ENCODE results near the gene ZFHX3.

ZFHX3 gene

GRCh38 chr16:72864130-72864833, 183.6 kb downstream of the ZFHX3 start:
- H3K27me3 Mint-ChIP-seq = peaks cover 10% of the 10 kb centered on the region
- H3K9me3 Mint-ChIP-seq = no peaks in the 10 kb centered on the region
- H3K27ac Mint-ChIP-seq = no peak overlapping the region
- no peak for DNase-seq
- CTCF ChIA-PET = no interaction called here
- no peaks in the 10 kb centered on the region for H3K36me3 Mint-ChIP-seq
- no peak overlapping the region for H3K4me3 Mint-ChIP-seq
- H3K4me1 Mint-ChIP-seq = no peaks in the 10 kb centered on the region

GRCh38 chr16:72862090-72862489, 185.8 kb downstream of the ZFHX3 start:
- DNase-seq = no peak
- Mint-ChIP-seq H3K4me1 (peaks cover 2% of the 10 kb centered on the region), H3K27me3 (peaks cover 11% of the 10 kb centered on the region), H3K36me3 (no peaks in the 10 kb centered on the region), H3K27ac (no peak overlapping the region), H3K4me3 (no peak overlapping the region), H3K9me3 (no peaks in the 10 kb centered on the region)
- CTCF ChIA-PET = interaction anchor here (0.6 kb wide), 1 partner anchor 1704 kb away, joined by 4 read pairs; no protein-coding TSS in a partner anchor

GRCh38 chr16:72860726-72861562, 187.0 kb downstream of the ZFHX3 start:
- H3K36me3 Mint-ChIP-seq = no peaks in the 10 kb centered on the region
- peaks cover 11% of the 10 kb centered on the region for H3K27me3 Mint-ChIP-seq
- no peaks in the 10 kb centered on the region for H3K9me3 Mint-ChIP-seq
- no peak overlapping the region for H3K4me3 Mint-ChIP-seq
- H3K4me1 Mint-ChIP-seq = peaks cover 7% of the 10 kb centered on the region
- no peak overlapping the region for H3K27ac Mint-ChIP-seq
- DNase-seq = no peak
- CTCF ChIA-PET = no interaction called here

GRCh38 chr16:72859581-72859980, 188.3 kb downstream of the ZFHX3 start:
- no peak overlapping the region for H3K27ac Mint-ChIP-seq
- peaks cover 7% of the 10 kb centered on the region for H3K4me1 Mint-ChIP-seq
- H3K4me3 Mint-ChIP-seq = no peak overlapping the region
- no peaks in the 10 kb centered on the region for H3K9me3 Mint-ChIP-seq
- CTCF ChIA-PET = interaction anchor here (1.1 to 2.3 kb wide), 2 partner anchors 15 to 27 kb away, joined by 3 to 8 read pairs; no protein-coding TSS in a partner anchor
- H3K27me3 Mint-ChIP-seq = peaks cover 6% of the 10 kb centered on the region
- no peak for DNase-seq
- no peaks in the 10 kb centered on the region for H3K36me3 Mint-ChIP-seq

- H3K9me3 Mint-ChIP-seq = no peaks in the 10 kb centered on the region
- no peak overlapping the region for H3K27ac Mint-ChIP-seq
- DNase-seq = no peak
- H3K4me1 Mint-ChIP-seq = peaks cover 11% of the 10 kb centered on the region
- peaks cover 6% of the 10 kb centered on the region for H3K27me3 Mint-ChIP-seq
- CTCF ChIA-PET = interaction anchor here (1.1 to 2.3 kb wide), 2 partner anchors 16 to 26 kb away, joined by 3 to 8 read pairs; no protein-coding TSS in a partner anchor
- no peaks in the 10 kb centered on the region for H3K36me3 Mint-ChIP-seq
- H3K4me3 Mint-ChIP-seq = no peak overlapping the region
These were observed 189.0 kb downstream of the ZFHX3 start for GRCh38 chr16:72858665-72859493.

- H3K4me1 Mint-ChIP-seq = peaks cover 19% of the 10 kb centered on the region
- no peak overlapping the region for H3K4me3 Mint-ChIP-seq
- peaks cover 6% of the 10 kb centered on the region for H3K27me3 Mint-ChIP-seq
- H3K36me3 Mint-ChIP-seq = no peaks in the 10 kb centered on the region
- no peak overlapping the region for H3K27ac Mint-ChIP-seq
- no peak for DNase-seq
- CTCF ChIA-PET = interaction anchor here (0.8 to 2.8 kb wide), 15 partner anchors 11 to 355 kb away, joined by 3 to 34 read pairs (median 5); no protein-coding TSS in a partner anchor
- H3K9me3 Mint-ChIP-seq = no peaks in the 10 kb centered on the region
These were observed 189.9 kb downstream of the ZFHX3 start for GRCh38 chr16:72857834-72858664.

- Mint-ChIP-seq H3K27ac (no peak overlapping the region), H3K36me3 (no peaks in the 10 kb centered on the region), H3K4me3 (no peak overlapping the region), H3K4me1 (peaks cover 19% of the 10 kb centered on the region), H3K9me3 (no peaks in the 10 kb centered on the region), H3K27me3 (peaks cover 6% of the 10 kb centered on the region)
- CTCF ChIA-PET = interaction anchor here (0.6 to 2.8 kb wide), 20 partner anchors 9 to 732 kb away, joined by 3 to 34 read pairs (median 4); no protein-coding TSS in a partner anchor
- DNase-seq = peak; percentile 47
These were observed 191.1 kb downstream of the ZFHX3 start for GRCh38 chr16:72856797-72857196.

GRCh38 chr16:72854267-72854959, 193.5 kb downstream of the ZFHX3 start:
- Mint-ChIP-seq H3K27me3 (peaks cover 6% of the 10 kb centered on the region), H3K4me3 (no peak overlapping the region), H3K36me3 (no peaks in the 10 kb centered on the region), H3K9me3 (no peaks in the 10 kb centered on the region), H3K4me1 (peaks cover 19% of the 10 kb centered on the region), H3K27ac (no peak overlapping the region)
- CTCF ChIA-PET = no interaction called here
- no peak for DNase-seq

- DNase-seq = no peak
- no peak overlapping the region for H3K27ac Mint-ChIP-seq
- CTCF ChIA-PET = interaction anchor here (1.5 kb wide), 1 partner anchor 21 kb away, joined by 6 read pairs; no protein-coding TSS in a partner anchor
- peaks cover 2% of the 10 kb centered on the region for H3K27me3 Mint-ChIP-seq
- no peaks in the 10 kb centered on the region for H3K9me3 Mint-ChIP-seq
- H3K4me3 Mint-ChIP-seq = no peak overlapping the region
- no peaks in the 10 kb centered on the region for H3K36me3 Mint-ChIP-seq
- H3K4me1 Mint-ChIP-seq = peaks cover 19% of the 10 kb centered on the region
These were observed 194.2 kb downstream of the ZFHX3 start for GRCh38 chr16:72853575-72854266.

- no peak for DNase-seq
- CTCF ChIA-PET = interaction anchor here (1.5 kb wide), 1 partner anchor 20 kb away, joined by 6 read pairs; no protein-coding TSS in a partner anchor
- Mint-ChIP-seq H3K36me3 (no peaks in the 10 kb centered on the region), H3K4me1 (peaks cover 20% of the 10 kb centered on the region), H3K27me3 (peaks cover 4% of the 10 kb centered on the region), H3K4me3 (no peak overlapping the region), H3K9me3 (no peaks in the 10 kb centered on the region), H3K27ac (no peak overlapping the region)
These were observed 195.5 kb downstream of the ZFHX3 start for GRCh38 chr16:72852421-72852820.

- H3K36me3 Mint-ChIP-seq = no peaks in the 10 kb centered on the region
- H3K4me1 Mint-ChIP-seq = peaks cover 24% of the 10 kb centered on the region
- no peak for DNase-seq
- H3K27ac Mint-ChIP-seq = no peak overlapping the region
- CTCF ChIA-PET = no interaction called here
- no peaks in the 10 kb centered on the region for H3K9me3 Mint-ChIP-seq
- peaks cover 8% of the 10 kb centered on the region for H3K27me3 Mint-ChIP-seq
- H3K4me3 Mint-ChIP-seq = no peak overlapping the region
These were observed 197.1 kb downstream of the ZFHX3 start for GRCh38 chr16:72850853-72851252.

- CTCF ChIA-PET = no interaction called here
- DNase-seq = no peak
- peaks cover 33% of the 10 kb centered on the region for H3K4me1 Mint-ChIP-seq
- H3K4me3 Mint-ChIP-seq = no peak overlapping the region
- H3K27me3 Mint-ChIP-seq = peaks cover 12% of the 10 kb centered on the region
- H3K36me3 Mint-ChIP-seq = no peaks in the 10 kb centered on the region
- H3K27ac Mint-ChIP-seq = no peak overlapping the region
- H3K9me3 Mint-ChIP-seq = no peaks in the 10 kb centered on the region
These were observed 197.9 kb downstream of the ZFHX3 start for GRCh38 chr16:72850021-72850420.
